GM12864 (cell line): ENCODE results near the gene GPX3.

ENCODE experiments used
- DNase-seq: peaks from one replicate; pipeline ENCODE4 v3.0.0-alpha.2; 2011; ENCODE audit warnings: low read depth
- H3K4me3 ChIP-seq: 2 replicates; pipeline ENCODE4 v1.5.1; 2011; ENCODE audit warnings: mild to moderate bottlenecking, low read depth, low read length, control low read depth
- TF ChIP-seq, protein P1 (sequence below): IDR thresholded peaks from 2 replicates; pipeline ENCODE4 v1.5.1; 2011; ENCODE audit warnings: low read depth, mild to moderate bottlenecking, moderate library complexity, low read length, control low read depth, inconsistent platforms; ENCODE audit errors: missing control alignments

Gene GPX3

DNA sequence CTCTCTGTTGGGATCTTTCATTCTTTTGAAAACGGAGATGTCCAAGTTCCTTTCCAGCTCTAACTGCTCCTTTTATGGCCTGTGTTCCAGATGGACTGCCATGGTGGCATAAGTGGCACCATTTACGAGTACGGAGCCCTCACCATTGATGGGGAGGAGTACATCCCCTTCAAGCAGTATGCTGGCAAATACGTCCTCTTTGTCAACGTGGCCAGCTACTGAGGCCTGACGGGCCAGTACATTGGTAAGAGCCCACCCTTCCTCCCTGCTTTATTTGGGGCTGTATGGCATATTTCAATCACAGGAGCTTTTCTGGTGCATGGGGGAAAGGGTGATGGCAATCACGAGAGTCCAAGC, 4.8 kb downstream of the GPX3 start:
- DNase-seq, result no peak
- H3K4me3 ChIP-seq, result no peak overlapping the region
- TF ChIP-seq, protein P1, sequence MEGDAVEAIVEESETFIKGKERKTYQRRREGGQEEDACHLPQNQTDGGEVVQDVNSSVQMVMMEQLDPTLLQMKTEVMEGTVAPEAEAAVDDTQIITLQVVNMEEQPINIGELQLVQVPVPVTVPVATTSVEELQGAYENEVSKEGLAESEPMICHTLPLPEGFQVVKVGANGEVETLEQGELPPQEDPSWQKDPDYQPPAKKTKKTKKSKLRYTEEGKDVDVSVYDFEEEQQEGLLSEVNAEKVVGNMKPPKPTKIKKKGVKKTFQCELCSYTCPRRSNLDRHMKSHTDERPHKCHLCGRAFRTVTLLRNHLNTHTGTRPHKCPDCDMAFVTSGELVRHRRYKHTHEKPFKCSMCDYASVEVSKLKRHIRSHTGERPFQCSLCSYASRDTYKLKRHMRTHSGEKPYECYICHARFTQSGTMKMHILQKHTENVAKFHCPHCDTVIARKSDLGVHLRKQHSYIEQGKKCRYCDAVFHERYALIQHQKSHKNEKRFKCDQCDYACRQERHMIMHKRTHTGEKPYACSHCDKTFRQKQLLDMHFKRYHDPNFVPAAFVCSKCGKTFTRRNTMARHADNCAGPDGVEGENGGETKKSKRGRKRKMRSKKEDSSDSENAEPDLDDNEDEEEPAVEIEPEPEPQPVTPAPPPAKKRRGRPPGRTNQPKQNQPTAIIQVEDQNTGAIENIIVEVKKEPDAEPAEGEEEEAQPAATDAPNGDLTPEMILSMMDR, result no peak

DNA sequence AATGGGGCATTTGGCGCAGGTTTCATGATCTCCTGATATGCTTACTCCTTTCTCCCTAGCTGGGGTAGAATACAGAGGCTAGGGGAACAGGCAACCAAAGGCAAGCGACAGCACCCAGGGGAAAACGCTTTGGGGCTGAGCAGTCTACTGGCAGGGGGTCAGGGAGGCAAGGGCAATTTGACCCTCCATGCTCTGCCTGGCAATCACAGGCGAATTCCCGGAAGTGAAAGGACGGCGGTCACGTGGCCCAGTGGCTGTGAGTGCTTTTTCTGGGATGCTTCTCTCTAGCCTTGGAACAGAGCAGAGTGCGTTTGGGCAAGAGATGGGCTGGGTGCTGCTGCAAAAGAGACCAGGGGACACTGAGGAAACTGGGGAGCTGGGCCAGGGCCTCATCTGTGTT, 5.7 kb downstream of the GPX3 start:
- no peak for DNase-seq
- H3K4me3 ChIP-seq, result no peak overlapping the region
- TF ChIP-seq, protein P1, result no peak

- no peak for DNase-seq
- no peak overlapping the region for H3K4me3 ChIP-seq
- TF ChIP-seq, protein P1, result no peak
These were observed 6.3 kb downstream of the GPX3 start for GRCh38 chr5:151026679-151027078.

- H3K4me3 ChIP-seq, result no peak overlapping the region
- TF ChIP-seq, protein P1, result no peak
- DNase-seq, result no peak
These were observed 7.6 kb downstream of the GPX3 start for GRCh38 chr5:151027961-151028479.

- TF ChIP-seq, protein P1, result no peak
- no peak overlapping the region for H3K4me3 ChIP-seq
- no peak for DNase-seq
These were observed 8.3 kb downstream of the GPX3 start for GRCh38 chr5:151028717-151029116.

DNA sequence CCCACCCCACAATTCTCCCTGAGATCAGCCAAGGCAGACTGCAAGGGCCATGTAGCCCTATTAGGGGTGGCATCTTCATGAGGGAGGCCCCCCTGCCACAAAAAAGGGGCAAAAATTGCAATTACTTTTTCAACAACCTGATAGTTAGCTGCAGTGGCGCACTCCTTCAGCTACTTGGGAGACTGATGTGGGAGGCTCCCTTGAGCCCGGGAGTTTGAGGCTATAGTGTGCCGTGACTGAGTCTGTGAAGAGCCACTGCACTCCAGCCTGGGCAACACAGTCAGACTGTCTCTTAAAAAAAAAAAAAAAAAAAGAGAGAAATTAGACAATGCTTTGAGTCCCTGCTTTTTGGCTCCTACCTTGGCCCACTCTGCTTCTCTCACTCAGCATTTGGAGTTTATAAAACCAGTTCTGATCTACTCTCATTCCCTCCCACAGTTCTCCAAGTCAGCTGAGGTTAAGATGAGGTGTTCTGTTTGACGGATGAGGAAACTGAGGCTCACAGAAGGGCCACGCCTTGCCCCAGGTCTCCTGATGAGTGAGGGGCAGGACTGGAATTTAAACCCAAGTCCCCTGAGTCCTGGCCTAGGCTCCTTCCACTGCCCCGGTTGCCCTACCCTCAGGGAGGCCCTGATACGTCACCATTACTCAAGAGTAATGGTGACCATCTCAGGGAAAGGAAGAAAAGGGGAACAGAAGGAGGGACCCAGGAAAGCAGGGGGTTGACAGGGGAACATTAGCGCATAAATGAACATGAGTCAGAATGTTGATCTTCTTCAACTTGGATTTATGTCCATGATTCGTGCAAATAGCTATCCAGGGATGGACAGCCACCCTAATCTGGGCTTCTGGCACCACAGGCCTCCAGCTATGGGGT, 9.0 kb downstream of the GPX3 start:
- H3K4me3 ChIP-seq, result no peak overlapping the region
- TF ChIP-seq, protein P1, result no peak
- no peak for DNase-seq

GRCh38 chr5:151030056-151030336, 9.6 kb downstream of the GPX3 start:
- DNase-seq, result no peak
- no peak overlapping the region for H3K4me3 ChIP-seq
- TF ChIP-seq, protein P1, result no peak
